AG09319 (cell line): ENCODE measurements around the gene SEC22A.

Experiments used
- DNase-seq: peaks from one replicate; pipeline ENCODE4 v3.0.0-alpha.2; 2010; ENCODE audit warnings: low read depth; ENCODE audit errors: extremely low read depth
- TF ChIP-seq, protein P1 (sequence below): IDR thresholded peaks from 2 replicates; pipeline ENCODE4 v1.5.1; 2011; ENCODE audit warnings: low read depth, mild to moderate bottlenecking, inconsistent platforms, low read length, moderate library complexity

SEC22A gene

DNA sequence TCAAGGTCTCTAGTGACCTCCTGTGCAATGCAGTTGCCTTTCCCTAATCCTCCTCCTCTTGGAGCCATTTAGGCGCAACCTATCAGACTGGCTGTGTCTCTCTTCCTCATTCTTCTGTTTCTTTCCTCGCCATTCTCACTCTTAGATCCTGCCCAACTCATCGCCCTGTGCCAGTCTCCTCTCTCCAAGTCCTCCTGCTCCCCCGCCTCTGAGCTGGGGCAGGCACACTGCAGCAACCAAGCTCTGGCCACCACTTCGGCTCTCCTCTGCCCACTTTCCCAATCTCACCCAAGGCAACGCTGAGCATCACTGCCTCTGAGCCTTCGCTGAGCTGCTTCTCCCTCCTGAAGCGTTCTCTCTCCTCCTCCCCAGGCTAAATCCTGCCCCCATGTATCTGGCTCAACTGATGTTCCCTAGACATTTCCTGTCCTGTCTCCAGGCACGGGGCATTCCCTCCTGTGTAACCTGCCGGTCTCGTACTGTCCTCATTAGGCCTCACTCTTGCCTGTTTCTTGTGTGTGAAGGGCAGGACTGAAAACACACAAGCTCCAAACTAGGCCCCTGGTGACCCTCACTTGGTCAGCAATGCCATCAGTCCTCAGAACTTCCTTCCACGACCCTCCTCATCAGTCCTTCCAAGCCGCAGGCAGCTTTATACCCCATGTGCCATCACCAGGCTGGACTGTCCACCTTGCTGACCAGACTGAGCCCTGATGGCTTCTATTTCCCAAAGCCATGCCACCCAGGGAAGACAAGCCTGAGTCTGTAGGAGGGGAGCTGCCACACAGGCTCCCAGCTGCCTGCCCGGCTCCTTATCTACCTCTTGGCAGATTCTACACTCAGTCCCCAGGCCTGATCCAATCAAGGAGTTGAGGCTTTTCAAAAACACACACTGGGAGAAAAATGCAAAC lies 85.6 kb downstream of the SEC22A start:
- no peak for DNase-seq
- TF ChIP-seq, protein P1, sequence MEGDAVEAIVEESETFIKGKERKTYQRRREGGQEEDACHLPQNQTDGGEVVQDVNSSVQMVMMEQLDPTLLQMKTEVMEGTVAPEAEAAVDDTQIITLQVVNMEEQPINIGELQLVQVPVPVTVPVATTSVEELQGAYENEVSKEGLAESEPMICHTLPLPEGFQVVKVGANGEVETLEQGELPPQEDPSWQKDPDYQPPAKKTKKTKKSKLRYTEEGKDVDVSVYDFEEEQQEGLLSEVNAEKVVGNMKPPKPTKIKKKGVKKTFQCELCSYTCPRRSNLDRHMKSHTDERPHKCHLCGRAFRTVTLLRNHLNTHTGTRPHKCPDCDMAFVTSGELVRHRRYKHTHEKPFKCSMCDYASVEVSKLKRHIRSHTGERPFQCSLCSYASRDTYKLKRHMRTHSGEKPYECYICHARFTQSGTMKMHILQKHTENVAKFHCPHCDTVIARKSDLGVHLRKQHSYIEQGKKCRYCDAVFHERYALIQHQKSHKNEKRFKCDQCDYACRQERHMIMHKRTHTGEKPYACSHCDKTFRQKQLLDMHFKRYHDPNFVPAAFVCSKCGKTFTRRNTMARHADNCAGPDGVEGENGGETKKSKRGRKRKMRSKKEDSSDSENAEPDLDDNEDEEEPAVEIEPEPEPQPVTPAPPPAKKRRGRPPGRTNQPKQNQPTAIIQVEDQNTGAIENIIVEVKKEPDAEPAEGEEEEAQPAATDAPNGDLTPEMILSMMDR, result no peak

DNA sequence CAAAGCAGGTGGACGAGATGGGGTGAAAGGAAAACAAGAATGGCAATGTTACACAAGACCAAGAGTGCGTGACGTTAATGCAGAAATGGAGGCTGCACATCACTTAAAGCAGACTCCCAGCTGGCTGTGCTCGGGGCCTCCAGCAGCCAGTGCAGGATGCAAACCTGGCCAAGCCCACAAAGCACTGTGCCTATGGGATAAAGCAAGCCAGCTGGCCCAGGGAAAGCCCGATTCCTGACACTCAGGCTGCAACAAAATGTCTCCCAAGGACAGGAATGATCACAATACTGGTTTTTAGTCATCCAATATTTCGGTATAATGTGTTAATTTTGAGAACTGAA lies 86.2 kb downstream of the SEC22A start:
- TF ChIP-seq, protein P1, result no peak
- DNase-seq, result no peak

DNA sequence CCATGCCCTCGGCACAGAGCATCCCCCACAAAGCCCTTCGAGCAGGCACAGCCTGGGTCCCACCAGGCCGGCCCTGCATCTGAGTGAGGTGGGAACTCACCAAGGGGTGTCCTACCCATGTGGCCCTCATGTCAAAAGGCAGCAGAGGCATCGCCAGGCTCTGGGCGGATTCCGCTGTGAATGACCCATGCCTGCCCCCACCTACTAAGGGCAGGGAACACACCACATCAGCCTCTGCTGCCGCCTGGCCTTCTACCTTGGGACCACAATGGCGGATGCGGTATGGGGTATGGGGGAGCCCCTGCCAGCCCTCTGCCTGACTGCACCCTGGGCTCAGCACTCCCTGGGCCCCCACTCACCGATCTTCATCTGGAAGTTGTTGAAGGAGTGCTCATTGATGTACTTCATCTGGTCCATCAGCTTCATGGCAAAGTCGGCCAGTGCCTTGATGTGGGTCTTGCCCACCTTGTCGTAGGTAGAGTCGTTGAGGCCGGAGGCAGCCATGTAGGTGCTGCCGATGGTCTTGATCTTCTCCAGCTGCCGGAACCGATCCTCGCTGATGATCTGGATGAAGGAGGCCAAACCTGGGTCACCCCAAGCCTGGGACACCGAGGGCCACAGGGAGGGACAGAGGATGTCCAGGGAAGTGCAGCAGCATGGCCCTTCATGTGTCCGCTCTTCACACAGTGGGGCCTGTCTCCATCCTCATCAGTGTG lies 87.8 kb downstream of the SEC22A start:
- DNase-seq, result no peak
- TF ChIP-seq, protein P1, result no peak

DNA sequence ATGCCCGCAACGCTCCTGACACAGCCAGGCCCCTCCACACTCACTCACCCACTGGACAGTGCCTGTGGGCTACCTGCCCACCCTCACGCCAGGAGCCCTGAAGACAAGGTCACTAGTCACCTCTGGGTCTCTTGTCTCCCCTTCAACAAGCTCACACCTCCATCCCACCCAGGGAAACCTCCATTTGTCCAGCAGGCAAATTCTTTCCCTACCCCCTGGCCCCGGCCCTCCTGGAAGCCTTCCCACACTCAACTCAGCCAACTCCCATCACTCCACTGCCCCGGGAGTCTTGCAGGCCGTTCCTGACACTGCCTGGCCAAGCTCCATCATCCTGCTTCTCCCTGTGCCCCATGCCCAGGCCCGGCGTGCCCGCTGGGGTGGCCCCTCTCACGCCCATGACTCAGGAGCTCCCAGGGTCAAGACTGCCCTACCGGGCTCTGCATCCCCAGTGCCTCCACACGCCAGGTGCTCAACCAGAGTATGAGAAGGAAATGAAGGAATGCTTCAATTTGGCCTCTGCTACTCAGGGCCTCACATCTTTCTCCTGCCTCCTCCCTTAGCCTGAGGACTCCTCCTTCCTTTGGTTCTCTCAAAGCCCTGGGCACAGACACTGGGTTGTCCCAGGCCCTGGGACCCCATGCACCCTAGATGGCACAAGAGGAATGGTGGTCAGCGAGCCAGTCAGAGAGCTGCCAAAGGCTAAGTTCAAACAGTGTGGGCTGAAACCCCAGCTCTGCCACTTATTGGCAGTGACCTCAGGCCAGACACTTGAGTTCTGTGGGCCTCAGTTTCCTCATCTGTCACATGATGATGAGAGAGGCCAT lies 88.6 kb downstream of the SEC22A start:
- TF ChIP-seq, protein P1, result no peak
- DNase-seq, result no peak

DNA sequence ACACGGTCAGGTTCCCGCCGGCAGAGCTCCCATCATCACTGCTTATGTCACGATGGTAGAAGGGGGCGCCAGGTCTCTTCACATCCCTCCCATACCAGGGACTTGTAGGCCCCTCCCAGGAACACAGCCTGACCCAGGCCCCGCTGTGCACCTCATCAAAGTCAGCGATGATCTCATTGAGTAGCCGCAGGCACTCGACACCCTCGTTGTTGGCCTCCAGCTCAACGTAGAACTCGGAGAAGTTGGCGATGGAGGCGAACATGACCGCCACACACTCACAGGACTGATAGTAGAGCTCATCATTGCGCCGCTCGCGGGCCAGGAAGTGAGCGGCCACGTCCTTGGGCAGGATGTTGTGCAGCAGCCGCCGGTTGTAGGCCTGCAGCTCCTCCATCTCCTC lies 89.2 kb downstream of the SEC22A start:
- DNase-seq, result no peak
- TF ChIP-seq, protein P1, result no peak

DNA sequence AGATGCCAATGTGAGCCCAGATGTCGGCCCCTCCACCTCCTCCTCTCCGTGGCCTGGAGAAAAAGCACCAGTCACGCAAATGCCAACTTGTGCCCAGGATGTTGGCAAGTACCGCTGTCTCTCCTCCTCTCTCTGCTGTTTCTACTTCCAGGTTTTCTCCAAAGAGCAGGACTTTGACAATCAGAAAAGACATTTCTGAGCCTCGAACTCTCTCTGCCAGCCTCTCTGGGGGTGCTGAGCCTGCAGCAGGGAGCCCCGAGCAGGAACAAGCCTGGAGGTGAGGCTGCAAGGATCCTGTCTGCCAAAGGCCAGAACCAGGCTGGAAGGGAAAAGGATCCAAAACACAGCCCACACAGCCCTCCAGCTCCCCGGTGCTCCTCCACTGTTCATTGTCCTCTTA lies 89.7 kb downstream of the SEC22A start:
- TF ChIP-seq, protein P1, result no peak
- DNase-seq, result no peak
